ENCODE measurements around the gene HSD11B1.

Gene HSD11B1

GRCh38 chr1:209704584-209704983 lies at the start of gene HSD11B1:
Gene HSD11B1 (plus strand): TSS chr1:209704846. CDS start chr1:209704943, 97 bp downstream.
- H3K9me2 ChIP-seq (replicated peaks; ENCODE audit: low read depth, low read length), result no peaks in the 10 kb centered on the region
- H3K9ac ChIP-seq (ENCODE audit: low read depth, low read length, poor library complexity, severe bottlenecking), result no peak within 1 kb of the TSS
- H3K36me3 ChIP-seq (ENCODE audit: insufficient read depth, low read length), result no peaks in the 10 kb centered on the region
- no peaks in the 10 kb centered on the region for H3K9me3 ChIP-seq (ENCODE audit: insufficient read depth, low read depth, low read length)
- no peaks in the 10 kb centered on the region for H3F3A ChIP-seq (ENCODE audit: low read depth)
- H3K4me2 ChIP-seq (ENCODE audit: low read depth, low read length, poor library complexity, severe bottlenecking), result no peak within 1 kb of the TSS
- no peaks in the 10 kb centered on the region for H3K4me1 ChIP-seq (ENCODE audit: insufficient read depth, low read length, poor library complexity, severe bottlenecking)
- TF ChIP-seq EZH2phosphoT487 (IDR thresholded peaks at IDR 0.05; ENCODE audit: borderline replicate concordance) (no peak), CTCF (conservative IDR thresholded peaks at IDR 0.05; ENCODE audit: low read length) (no peak)
- H3K79me2 ChIP-seq (ENCODE audit: insufficient read depth, low read length), result no peaks in the 10 kb centered on the region
- H3K27me3 ChIP-seq (ENCODE audit: insufficient read depth, low read length, poor library complexity, severe bottlenecking), result no peaks in the 10 kb centered on the region
- H4K20me1 ChIP-seq (ENCODE audit: insufficient read depth, low read length, poor library complexity, severe bottlenecking), result no peaks in the 10 kb centered on the region
- H2AFZ ChIP-seq (ENCODE audit: low read length), result no peak within 1 kb of the TSS
- H3K4me3 ChIP-seq (ENCODE audit: low read length, poor library complexity, severe bottlenecking), result no peak within 1 kb of the TSS

GRCh38 chr1:209655411-209656231 lies 49.0 kb upstream of the HSD11B1 start:
- Histone ChIP-seq H3K4me2 (ENCODE audit: low read depth, low read length, poor library complexity, severe bottlenecking) (no peak overlapping the region), H3K27me3 (ENCODE audit: insufficient read depth, low read length, poor library complexity, severe bottlenecking) (peaks cover 5% of the 10 kb centered on the region), H3K9me3 (ENCODE audit: insufficient read depth, low read depth, low read length) (no peaks in the 10 kb centered on the region), H3K4me1 (ENCODE audit: insufficient read depth, low read length, poor library complexity, severe bottlenecking) (peaks cover 12% of the 10 kb centered on the region), H3K9ac (ENCODE audit: low read depth, low read length, poor library complexity, severe bottlenecking) (no peak overlapping the region), H3K36me3 (ENCODE audit: insufficient read depth, low read length) (no peaks in the 10 kb centered on the region), H3K9me2 (replicated peaks; ENCODE audit: low read depth, low read length) (no peaks in the 10 kb centered on the region), H4K20me1 (ENCODE audit: insufficient read depth, low read length, poor library complexity, severe bottlenecking) (no peaks in the 10 kb centered on the region), H2AFZ (ENCODE audit: low read length) (no peak overlapping the region), H3K4me3 (ENCODE audit: low read length, poor library complexity, severe bottlenecking) (no peak overlapping the region), H3F3A (ENCODE audit: low read depth) (no peaks in the 10 kb centered on the region), H3K79me2 (ENCODE audit: insufficient read depth, low read length) (no peaks in the 10 kb centered on the region)
- TF ChIP-seq EZH2phosphoT487 (IDR thresholded peaks at IDR 0.05; ENCODE audit: borderline replicate concordance), result no peak
- no peak for TF ChIP-seq CTCF (conservative IDR thresholded peaks at IDR 0.05; ENCODE audit: low read length)

DNA sequence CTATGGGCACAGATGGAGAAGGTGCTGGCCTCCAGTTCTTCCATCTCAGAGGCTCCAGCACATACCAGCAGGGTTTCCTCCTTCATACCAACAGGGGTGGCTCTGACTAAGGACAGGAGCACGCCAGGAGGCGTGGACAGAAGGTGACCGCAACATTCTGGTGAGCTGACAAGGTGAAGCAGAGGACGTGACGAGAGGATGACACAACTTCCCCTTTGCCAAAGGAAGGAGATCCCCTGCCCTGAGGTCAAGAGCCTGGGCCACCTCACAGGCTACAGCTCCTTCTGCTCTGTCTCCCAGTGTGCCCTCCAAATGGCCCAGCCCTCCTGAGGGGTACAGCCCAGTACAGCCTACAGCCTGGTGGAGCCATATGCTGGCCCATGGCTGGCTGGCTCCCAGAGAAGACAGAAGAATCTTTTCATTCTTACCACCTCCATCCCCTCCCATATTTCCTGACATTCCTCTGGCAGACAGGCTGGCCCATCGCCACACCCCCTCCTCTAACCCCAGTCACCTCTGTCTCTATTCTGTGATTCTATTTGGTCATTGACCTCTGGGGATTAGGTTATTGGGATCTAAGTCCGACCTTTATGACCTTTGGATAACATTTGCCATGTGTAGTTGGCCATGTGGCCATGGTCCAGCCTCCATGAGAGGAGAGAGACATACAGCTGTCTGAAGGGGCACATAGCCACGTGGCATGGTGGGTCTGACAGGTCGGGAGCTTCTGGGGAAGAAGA lies 47.3 kb upstream of the HSD11B1 start:
- H3K9ac ChIP-seq (ENCODE audit: low read depth, low read length, poor library complexity, severe bottlenecking), result no peak overlapping the region
- no peaks in the 10 kb centered on the region for H3K36me3 ChIP-seq (ENCODE audit: insufficient read depth, low read length)
- no peaks in the 10 kb centered on the region for H3K79me2 ChIP-seq (ENCODE audit: insufficient read depth, low read length)
- TF ChIP-seq EZH2phosphoT487 (IDR thresholded peaks at IDR 0.05; ENCODE audit: borderline replicate concordance) (no peak), CTCF (conservative IDR thresholded peaks at IDR 0.05; ENCODE audit: low read length) (no peak)
- H3K27me3 ChIP-seq (ENCODE audit: insufficient read depth, low read length, poor library complexity, severe bottlenecking), result peaks cover 5% of the 10 kb centered on the region
- H4K20me1 ChIP-seq (ENCODE audit: insufficient read depth, low read length, poor library complexity, severe bottlenecking), result no peaks in the 10 kb centered on the region
- no peaks in the 10 kb centered on the region for H3F3A ChIP-seq (ENCODE audit: low read depth)
- H3K9me2 ChIP-seq (replicated peaks; ENCODE audit: low read depth, low read length), result no peaks in the 10 kb centered on the region
- H3K4me1 ChIP-seq (ENCODE audit: insufficient read depth, low read length, poor library complexity, severe bottlenecking), result peaks cover 7% of the 10 kb centered on the region
- no peak overlapping the region for H3K4me3 ChIP-seq (ENCODE audit: low read length, poor library complexity, severe bottlenecking)
- H2AFZ ChIP-seq (ENCODE audit: low read length), result no peak overlapping the region
- no peak overlapping the region for H3K4me2 ChIP-seq (ENCODE audit: low read depth, low read length, poor library complexity, severe bottlenecking)
- H3K9me3 ChIP-seq (ENCODE audit: insufficient read depth, low read depth, low read length), result no peaks in the 10 kb centered on the region

Measured in Loucy (cell line).